Natural killer cell (primary cell): ENCODE measurements around the gene TIMM13. TPM values are rescaled to one million over a fixed set of nuclear protein-coding genes. Genes with fewer than 3 reads are reported as not detected.
A peak's percentile ranks its signal among the peaks of the same experiment; 100 is the strongest.

Experiments used
- ATAC-seq, 3 donors: fragments of 150-1000 bp in 2 of 3; fragments of 200-7000 bp in 1 of 3; cut with Tn5 transposase; 1 replicate in 1 of 3; 2 replicates in 2 of 3; pipeline ENCODE4 v1.10.0; 2021; ENCODE audit warnings: mild to moderate bottlenecking in 2 of 3, moderate library complexity in 2 of 3
- DNase-seq, 2 donors: peaks; one replicate each; pipeline versions ENCODE4 v3.0.0 to v3.0.0-alpha.2; 2013 to 2021; ENCODE audit warnings: mixed read lengths in 1 of 2
- H3K27ac ChIP-seq: one replicate; pipeline ENCODE4 v1.5.1; 2013; ENCODE audit warnings: mild to moderate bottlenecking, low read length
- H3K27me3 ChIP-seq: one replicate; pipeline ENCODE4 v1.6.1; 2013; ENCODE audit warnings: low read length; ENCODE audit not compliant: control insufficient read depth, insufficient read depth
- H3K36me3 ChIP-seq: one replicate; pipeline ENCODE4 v1.6.1; 2013; ENCODE audit warnings: low read length; ENCODE audit not compliant: control insufficient read depth, insufficient read depth
- H3K4me1 ChIP-seq: one replicate; pipeline ENCODE4 v1.6.1; 2013; ENCODE audit warnings: low read length; ENCODE audit not compliant: control insufficient read depth, insufficient read depth
- H3K4me3 ChIP-seq: one replicate; pipeline ENCODE4 v1.5.1; 2013; ENCODE audit warnings: low read length
- H3K9me3 ChIP-seq: one replicate; pipeline ENCODE4 v1.6.1; 2013; ENCODE audit warnings: low read length; ENCODE audit not compliant: control insufficient read depth, insufficient read depth
- H3K27ac Mint-ChIP-seq, 2 donors: one replicate each; pipeline ENCODE4 v1.8.0; 2022; ENCODE audit warnings: mild to moderate bottlenecking in 2 of 2, mixed read lengths in 2 of 2, moderate library complexity in 1 of 2
- H3K27me3 Mint-ChIP-seq, 2 donors: one replicate each; pipeline ENCODE4 v1.8.0; 2022; ENCODE audit warnings: low read depth in 2 of 2, mixed read lengths in 2 of 2
- H3K36me3 Mint-ChIP-seq: one replicate; pipeline ENCODE4 v1.8.0; 2022; ENCODE audit warnings: mixed read lengths
- H3K4me1 Mint-ChIP-seq, 2 donors: one replicate each; pipeline ENCODE4 v1.8.0; 2022; ENCODE audit warnings: mixed read lengths in 2 of 2
- H3K4me3 Mint-ChIP-seq: one replicate; pipeline ENCODE4 v1.8.0; 2022; ENCODE audit warnings: mild to moderate bottlenecking, moderate library complexity, mixed read lengths
- H3K9me3 Mint-ChIP-seq, 2 donors: one replicate each; pipeline ENCODE4 v1.8.0; 2022; ENCODE audit warnings: mixed read lengths in 2 of 2
- CTCF ChIP-seq: fragments of 200-600 bp; IDR thresholded peaks from one replicate; pipeline ENCODE4 v1.8.0; 2022; ENCODE audit warnings: antibody characterized with exemption
- WGBS: methylation state at CpG from one replicate; pipeline ENCODE4 v1.1.7; 2013; ENCODE audit warnings: missing lambda C conversion rate; ENCODE audit not compliant: insufficient coverage; 5-methylcytosine and 5-hydroxymethylcytosine counted together
- intact Hi-C: fragments of 100-400 bp; cut with micrococcal nuclease; formaldehyde crosslinking; loops from one replicate; pipeline ENCODE4 v1.14.2; 2022
- total RNA-seq, 4 donors: library from RNA; stranded (reverse); fragments of 120-200 nt in 1 of 4; gene quantifications; one replicate each; pipeline versions ENCODE4 v1.2.3 to v1.2.4, GENCODE V29; 2013 to 2022

TIMM13 gene
- total RNA-seq, 3 donors from 2014 or later (not counting 1 experiment from before 2014, with no cell fraction given), result 24.7 to 30.4 (median 25.1) TPM

- H3K27ac ChIP-seq, result no peak overlapping the region
- H3K4me1 ChIP-seq, result peaks cover 20% of the 10 kb centered on the region
- no peaks in the 10 kb centered on the region for H3K36me3 Mint-ChIP-seq
- no peak overlapping the region for H3K4me3 Mint-ChIP-seq
- H3K9me3 ChIP-seq, result no peaks in the 10 kb centered on the region
- H3K4me3 ChIP-seq, result no peak overlapping the region
- no peaks in the 10 kb centered on the region for H3K9me3 Mint-ChIP-seq
- peak; percentile 75 for TF ChIP-seq CTCF
- no peaks in the 10 kb centered on the region for H3K36me3 ChIP-seq
- H3K4me1 Mint-ChIP-seq, result peaks cover 5% of the 10 kb centered on the region in 2 donors
- H3K27me3 ChIP-seq, result no peaks in the 10 kb centered on the region
- ATAC-seq (peak; percentile 66 to 74 (median 69)), DNase-seq (peak in 1 of 2 donors; percentile 83)
- peak overlapping the region in 1 of 2 donors; percentile 41 for H3K27ac Mint-ChIP-seq
- peaks cover 6% of the 10 kb centered on the region in 2 donors for H3K27me3 Mint-ChIP-seq
- WGBS, result 3% methylated on average over 8 of the region's 10 CpGs
- intact Hi-C loops, result no loop called here
These were observed 36.2 kb downstream of the TIMM13 start for GRCh38 chr19:2391118-2391725.

DNA sequence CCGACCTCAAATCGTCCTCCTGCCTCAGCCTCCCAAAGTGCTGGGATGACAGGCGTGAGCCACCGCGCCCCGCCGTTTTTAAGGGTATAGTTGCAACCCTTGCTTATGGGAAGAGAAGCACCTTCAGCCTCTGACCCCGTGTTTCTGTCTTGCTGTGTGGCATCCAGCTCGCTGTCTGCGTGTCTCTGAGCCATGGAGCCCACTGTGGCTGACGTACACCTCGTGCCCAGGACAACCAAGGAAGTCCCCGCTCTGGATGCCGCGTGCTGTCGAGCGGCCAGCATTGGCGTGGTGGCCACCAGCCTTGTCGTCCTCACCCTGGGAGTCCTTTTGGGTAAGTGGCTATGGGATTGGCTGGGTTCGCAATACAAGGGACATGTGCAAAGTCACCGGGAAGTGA is 37.8 kb downstream of the TIMM13 start:
- H3K4me3 ChIP-seq, result no peak overlapping the region
- DNase-seq, result no peak
- Mint-ChIP-seq H3K9me3 (no peaks in the 10 kb centered on the region), H3K27ac (no peak overlapping the region), H3K36me3 (no peaks in the 10 kb centered on the region), H3K27me3 (peaks cover 6% of the 10 kb centered on the region in 2 donors), H3K4me1 (peaks cover 5% of the 10 kb centered on the region in 2 donors), H3K4me3 (no peak overlapping the region)
- no peaks in the 10 kb centered on the region for H3K9me3 ChIP-seq
- no peaks in the 10 kb centered on the region for H3K27me3 ChIP-seq
- TF ChIP-seq CTCF, result no peak
- intact Hi-C loops, result no loop called here
- 88% methylated on average over 21 of the region's 21 CpGs for WGBS
- ATAC-seq, result no peak
- H3K27ac ChIP-seq, result no peak overlapping the region
- H3K4me1 ChIP-seq, result peaks cover 15% of the 10 kb centered on the region
- H3K36me3 ChIP-seq, result no peaks in the 10 kb centered on the region

GRCh38 chr19:2387367-2388288 is 39.8 kb downstream of the TIMM13 start:
- intact Hi-C loops, result no loop called here
- H3K4me1 ChIP-seq, result peaks cover 6% of the 10 kb centered on the region
- peaks cover 6% of the 10 kb centered on the region in 2 donors for H3K27me3 Mint-ChIP-seq
- H3K36me3 Mint-ChIP-seq, result no peaks in the 10 kb centered on the region
- H3K27me3 ChIP-seq, result no peaks in the 10 kb centered on the region
- WGBS, result 87% methylated on average over 20 of the region's 20 CpGs
- H3K9me3 ChIP-seq, result no peaks in the 10 kb centered on the region
- H3K4me3 Mint-ChIP-seq, result no peak overlapping the region
- H3K27ac ChIP-seq, result no peak overlapping the region
- ATAC-seq (no peak), DNase-seq (no peak)
- TF ChIP-seq CTCF, result no peak
- no peaks in the 10 kb centered on the region for H3K36me3 ChIP-seq
- peak overlapping the region in 1 of 2 donors; percentile 62 for H3K27ac Mint-ChIP-seq
- H3K9me3 Mint-ChIP-seq, result no peaks in the 10 kb centered on the region
- no peak overlapping the region for H3K4me3 ChIP-seq
- peaks cover 5% of the 10 kb centered on the region in 2 donors for H3K4me1 Mint-ChIP-seq
